GM12874 (cell line): ENCODE measurements around the gene DMRT3.

Experiments
- CTCF ChIP-seq: IDR thresholded peaks from 2 replicates; pipeline ENCODE4 v1.5.1; 2011; ENCODE audit warnings: low read depth, mild to moderate bottlenecking, control low read depth, low read length, moderate library complexity; ENCODE audit not compliant: insufficient read depth

Gene DMRT3

GRCh38 chr9:994005-994404, 17.6 kb downstream of the DMRT3 start:
- TF ChIP-seq CTCF, result no peak

GRCh38 chr9:995192-995591, 18.7 kb downstream of the DMRT3 start:
- no peak for TF ChIP-seq CTCF

- TF ChIP-seq CTCF, result no peak
Measured at GRCh38 chr9:995781-996180, 19.3 kb downstream of the DMRT3 start.

- TF ChIP-seq CTCF, result peak; percentile 14; the same call in 1 of the 2 replicates
Measured at GRCh38 chr9:998299-999110, 22.1 kb downstream of the DMRT3 start.

GRCh38 chr9:1001838-1002237, 25.4 kb downstream of the DMRT3 start:
- no peak for TF ChIP-seq CTCF

- no peak for TF ChIP-seq CTCF
Measured at GRCh38 chr9:1002678-1003077, 26.2 kb downstream of the DMRT3 start.

GRCh38 chr9:1005043-1005667, 28.7 kb downstream of the DMRT3 start:
- peak; percentile 63 for TF ChIP-seq CTCF
